C4-2B (cell line): Measurements from ENCODE around the gene BTAF1.

Experiments
- H3K27ac ChIP-seq: fragments of 450-650 bp; 2 replicates; pipeline ENCODE4 v1.5.1; 2017
- ZFX ChIP-seq: fragments of 450-650 bp; IDR thresholded peaks from 2 replicates; pipeline ENCODE4 v1.6.1; 2017
- TF ChIP-seq, protein P1 (sequence below): fragments of 450-650 bp; conservative IDR thresholded peaks from 2 replicates; pipeline ENCODE4 v1.5.1; 2017; ENCODE audit warnings: mild to moderate bottlenecking

The BTAF1 gene

DNA sequence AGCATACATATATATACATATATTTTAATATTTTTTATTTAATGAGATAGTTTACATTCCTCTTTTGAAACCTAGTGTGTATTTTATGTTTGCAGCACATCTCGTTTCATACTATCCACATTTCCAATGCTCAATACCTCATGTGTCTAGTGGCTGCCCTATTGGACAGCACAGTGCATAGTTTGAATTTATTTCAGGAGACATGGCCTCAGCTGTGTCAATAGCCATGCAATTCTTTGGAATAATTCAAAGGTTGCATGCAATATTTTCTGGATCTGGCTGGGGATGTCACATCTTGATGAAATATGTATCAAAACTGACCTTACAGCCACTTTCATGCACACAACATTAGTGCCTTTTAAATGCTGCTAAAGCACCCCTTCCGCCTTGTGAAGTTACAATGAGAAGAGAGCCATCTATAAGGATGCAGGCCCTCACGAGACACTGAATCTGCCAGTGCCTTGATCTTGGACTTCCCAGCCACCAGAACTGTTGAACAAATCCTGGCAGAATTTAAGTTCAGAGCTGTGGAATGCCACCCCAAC, 27.3 kb upstream of the BTAF1 start:
- no peak overlapping the region for H3K27ac ChIP-seq
- TF ChIP-seq, protein P1, sequence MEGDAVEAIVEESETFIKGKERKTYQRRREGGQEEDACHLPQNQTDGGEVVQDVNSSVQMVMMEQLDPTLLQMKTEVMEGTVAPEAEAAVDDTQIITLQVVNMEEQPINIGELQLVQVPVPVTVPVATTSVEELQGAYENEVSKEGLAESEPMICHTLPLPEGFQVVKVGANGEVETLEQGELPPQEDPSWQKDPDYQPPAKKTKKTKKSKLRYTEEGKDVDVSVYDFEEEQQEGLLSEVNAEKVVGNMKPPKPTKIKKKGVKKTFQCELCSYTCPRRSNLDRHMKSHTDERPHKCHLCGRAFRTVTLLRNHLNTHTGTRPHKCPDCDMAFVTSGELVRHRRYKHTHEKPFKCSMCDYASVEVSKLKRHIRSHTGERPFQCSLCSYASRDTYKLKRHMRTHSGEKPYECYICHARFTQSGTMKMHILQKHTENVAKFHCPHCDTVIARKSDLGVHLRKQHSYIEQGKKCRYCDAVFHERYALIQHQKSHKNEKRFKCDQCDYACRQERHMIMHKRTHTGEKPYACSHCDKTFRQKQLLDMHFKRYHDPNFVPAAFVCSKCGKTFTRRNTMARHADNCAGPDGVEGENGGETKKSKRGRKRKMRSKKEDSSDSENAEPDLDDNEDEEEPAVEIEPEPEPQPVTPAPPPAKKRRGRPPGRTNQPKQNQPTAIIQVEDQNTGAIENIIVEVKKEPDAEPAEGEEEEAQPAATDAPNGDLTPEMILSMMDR, result no peak
- no peak for TF ChIP-seq ZFX

DNA sequence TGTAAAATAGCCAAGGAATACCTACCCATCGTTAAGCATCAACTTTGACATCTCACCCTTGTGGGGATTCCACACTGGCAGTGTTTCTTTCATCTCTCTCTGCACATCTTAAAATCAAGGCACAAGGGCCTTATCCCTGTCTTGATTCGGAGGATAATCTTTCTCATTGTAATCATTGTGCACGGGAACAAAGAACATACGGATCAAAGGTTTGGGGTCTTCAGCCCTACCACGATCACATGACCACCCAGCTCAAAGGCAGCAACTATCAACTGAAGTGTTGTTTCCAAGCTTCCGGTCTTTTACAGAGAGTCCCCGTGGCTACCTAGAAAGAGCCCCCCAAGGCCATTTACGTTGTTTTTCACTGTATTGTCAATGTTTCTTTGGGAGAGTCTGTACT, 26.1 kb upstream of the BTAF1 start:
- TF ChIP-seq, protein P1, result no peak
- TF ChIP-seq ZFX, result no peak
- H3K27ac ChIP-seq, result no peak overlapping the region

DNA sequence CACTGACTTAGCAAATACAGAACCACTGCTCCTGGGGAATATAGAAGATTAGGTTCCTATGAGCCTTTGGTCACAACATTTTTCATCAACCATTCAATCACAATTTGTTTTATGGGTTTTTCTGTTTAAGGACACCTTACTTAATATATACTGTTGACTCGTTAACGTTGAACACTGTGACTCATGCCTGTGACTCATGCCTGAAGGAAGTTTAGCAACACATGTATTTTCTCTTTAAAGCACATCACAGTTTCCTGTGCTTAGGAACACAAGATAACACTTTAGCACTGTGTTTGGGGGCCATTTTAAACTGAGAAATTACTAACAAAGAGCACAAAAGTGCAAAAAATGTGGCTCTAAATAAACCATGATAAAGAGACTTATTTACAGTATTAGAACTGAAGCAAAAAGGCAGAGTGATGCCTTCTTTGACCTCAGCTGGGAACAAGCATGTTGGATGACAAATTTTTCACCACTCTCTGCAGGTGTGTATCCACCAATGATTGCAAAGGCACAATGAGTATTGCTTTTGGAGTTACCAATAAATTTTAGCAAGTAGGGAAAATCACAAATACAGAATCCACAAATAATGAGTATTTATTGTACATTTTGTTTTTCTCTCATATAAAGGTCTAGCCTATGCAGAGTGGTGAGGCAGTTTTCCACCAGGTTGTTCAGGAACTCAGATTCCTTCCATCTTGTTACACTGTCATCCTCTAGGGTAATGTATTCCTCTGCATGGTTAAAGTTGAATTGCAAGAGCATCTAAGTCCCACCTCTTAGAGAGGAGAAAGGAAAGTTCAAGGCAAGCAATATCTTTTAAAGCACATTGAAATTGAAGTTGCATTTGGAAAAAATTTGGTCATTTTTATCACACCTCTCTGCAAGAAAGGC, 21.5 kb upstream of the BTAF1 start:
- no peak overlapping the region for H3K27ac ChIP-seq
- no peak for TF ChIP-seq ZFX
- TF ChIP-seq, protein P1, result no peak

DNA sequence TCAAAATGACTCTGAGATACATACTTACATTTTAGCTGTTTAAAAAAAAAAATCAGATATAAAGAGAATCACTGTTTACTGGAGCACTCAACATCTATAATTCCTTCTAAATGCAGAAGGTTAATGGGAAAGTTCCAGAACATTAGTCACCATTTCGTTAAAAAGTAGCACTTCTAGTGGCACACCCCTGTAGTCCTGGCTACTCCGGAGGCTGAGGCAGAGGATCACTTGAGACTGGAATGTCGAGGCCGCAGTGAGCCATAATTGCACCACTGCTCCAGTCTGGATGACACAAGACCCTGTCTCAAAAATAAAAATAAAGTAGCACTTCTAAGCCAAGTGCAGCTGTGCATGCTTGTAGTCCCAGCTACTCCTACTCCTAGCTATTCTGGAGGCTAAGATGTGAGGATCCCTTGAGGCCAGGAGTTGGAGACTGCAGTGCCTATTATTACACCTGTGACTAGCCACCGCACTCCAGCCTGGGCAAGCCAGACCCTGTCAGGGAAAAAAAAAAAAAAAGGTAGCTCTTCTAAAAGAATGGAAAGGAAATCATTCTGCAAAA, 16.5 kb upstream of the BTAF1 start:
- H3K27ac ChIP-seq, result no peak overlapping the region
- TF ChIP-seq, protein P1, result no peak
- no peak for TF ChIP-seq ZFX

DNA sequence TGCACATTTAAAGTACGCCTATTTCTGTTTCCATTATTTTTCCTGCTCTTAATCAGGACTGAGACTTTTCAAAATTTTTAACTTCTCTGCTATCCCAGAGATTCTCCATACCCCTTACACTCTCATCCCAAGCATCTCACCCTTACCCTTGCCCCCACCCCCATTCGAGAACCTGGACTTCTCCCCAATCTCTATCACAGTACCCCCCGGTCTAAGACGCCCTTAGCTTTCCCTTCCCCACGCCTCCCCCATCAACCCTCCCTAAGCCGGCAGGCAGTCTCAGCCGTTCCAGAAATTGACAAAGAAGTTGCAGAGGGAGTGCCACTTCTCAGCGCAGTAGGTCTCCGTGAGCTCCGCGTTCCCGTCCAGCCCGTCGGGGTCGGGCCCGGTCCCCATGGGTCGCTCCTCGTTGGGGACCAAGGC, 15.6 kb upstream of the BTAF1 start:
- TF ChIP-seq ZFX, result no peak
- TF ChIP-seq, protein P1, result no peak
- peak overlapping the region; percentile 54 for H3K27ac ChIP-seq

DNA sequence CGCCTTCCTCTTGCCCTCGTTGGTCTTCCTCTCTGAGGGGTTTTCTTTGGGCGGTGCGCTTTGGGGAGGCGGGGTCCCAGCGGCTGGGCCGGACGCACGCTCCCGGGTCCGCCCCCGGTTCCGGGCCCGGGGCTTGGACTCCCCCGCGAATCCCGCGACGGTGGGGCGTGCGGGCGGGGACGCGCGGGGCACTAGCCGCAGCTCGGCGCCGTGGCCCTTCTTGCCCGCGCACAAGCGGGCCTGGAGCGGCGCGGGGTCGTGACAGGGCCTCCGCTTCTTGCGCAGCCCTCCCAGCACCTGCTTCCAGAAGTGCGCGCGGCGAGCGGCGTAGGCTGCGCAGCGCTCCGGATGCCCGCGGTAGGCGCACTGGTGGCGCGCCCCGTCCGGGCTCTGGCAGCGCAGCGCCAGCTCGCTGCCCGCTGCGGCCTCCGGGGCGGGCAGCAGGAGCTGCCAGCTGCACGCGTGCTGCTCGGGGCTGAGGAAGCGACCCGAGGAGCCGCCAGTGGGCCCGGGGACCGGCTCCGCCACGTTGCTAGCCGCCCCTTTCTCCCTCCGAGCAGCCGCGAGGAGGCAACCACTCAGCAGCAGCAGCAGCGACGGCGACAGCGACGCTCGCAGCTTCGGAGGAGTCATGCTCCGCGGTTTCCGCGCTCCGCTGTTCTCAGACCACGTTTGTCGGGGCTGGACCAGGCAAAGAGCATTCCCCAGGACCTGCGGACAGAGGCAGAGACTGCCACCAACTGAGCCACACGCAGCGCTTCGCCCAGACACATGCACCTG, 15.0 kb upstream of the BTAF1 start:
- TF ChIP-seq, protein P1, result peak; percentile 87
- TF ChIP-seq ZFX, result peak; percentile 75
- peak overlapping the region; percentile 54 for H3K27ac ChIP-seq
